GM23248 (cell line): ENCODE data around the gene CRTAC1.

Experiments
- EZH2 ChIP-seq: fragments of 200-600 bp; sonication (generic); IDR thresholded peaks from 2 replicates; pipeline ENCODE4 v1.6.1; 2018; ENCODE audit warnings: antibody characterized with exemption, mild to moderate bottlenecking; ENCODE audit not compliant: insufficient read depth, poor library complexity, severe bottlenecking
- EZH2phosphoT487 ChIP-seq: fragments of 200-600 bp; sonication (generic); IDR thresholded peaks from 2 replicates; pipeline ENCODE4 v1.6.1; 2018; ENCODE audit warnings: antibody characterized with exemption, moderate library complexity, mild to moderate bottlenecking, low read depth; ENCODE audit not compliant: insufficient read depth

GRCh38 chr10:97883092-97883485, 147.3 kb downstream of the CRTAC1 start:
- TF ChIP-seq EZH2 (no peak), EZH2phosphoT487 (no peak)
